NCI-H774 (cell line): ENCODE results near the gene RABEPK.
"Not testable (repeated sequence)": the region's sequence is repeated elsewhere in the genome, so short reads cannot be mapped to it uniquely, and the experiment has no call there.

Experiments
- DNase-seq: peaks from one replicate; lab custom pipeline; 2025; lab: John Stamatoyannopoulos, UW

Gene RABEPK

GRCh38 chr9:125194466-125194865 is 5.9 kb upstream of the RABEPK start:
- DNase-seq, result not testable (repeated sequence)

- DNase-seq, result not testable (repeated sequence)
Observed at GRCh38 chr9:125195591-125195990, 4.8 kb upstream of the RABEPK start.

- peak; percentile 38 for DNase-seq
Observed at GRCh38 chr9:125202846-125203618, 2.7 kb downstream of the RABEPK start.

GRCh38 chr9:125204477-125204876 is 4.1 kb downstream of the RABEPK start:
- DNase-seq, result no peak

- DNase-seq, result no peak
Observed at GRCh38 chr9:125214186-125214585, 13.8 kb downstream of the RABEPK start.

GRCh38 chr9:125218621-125219020 is 18.3 kb downstream of the RABEPK start:
- DNase-seq, result no peak

- DNase-seq, result not testable (repeated sequence)
Observed at GRCh38 chr9:125224858-125225257, 24.5 kb downstream of the RABEPK start.

GRCh38 chr9:125227761-125228160 is 27.4 kb downstream of the RABEPK start:
- DNase-seq, result no peak

GRCh38 chr9:125233678-125234077 is 33.3 kb downstream of the RABEPK start:
- DNase-seq, result no peak

- DNase-seq, result not testable (repeated sequence)
Observed at GRCh38 chr9:125234099-125234498, 33.8 kb downstream of the RABEPK start.

- DNase-seq, result no peak
Observed at GRCh38 chr9:125235804-125236519, 35.6 kb downstream of the RABEPK start.

- DNase-seq, result not testable (repeated sequence)
Observed at GRCh38 chr9:125236520-125237159, 36.3 kb downstream of the RABEPK start.

- no peak for DNase-seq
Observed at GRCh38 chr9:125238127-125238914, 38.0 kb downstream of the RABEPK start.

- no peak for DNase-seq
Observed at GRCh38 chr9:125238915-125239446, 38.6 kb downstream of the RABEPK start.

- no peak for DNase-seq
Observed at GRCh38 chr9:125239631-125240597, 39.6 kb downstream of the RABEPK start.

- DNase-seq, result peak; percentile 29
Observed at GRCh38 chr9:125240649-125240999, 40.3 kb downstream of the RABEPK start.

GRCh38 chr9:125241000-125241862 is 40.9 kb downstream of the RABEPK start, which contains the start of gene HSPA5:
HSPA5 (minus strand) TSS chr9:125241343; CDS start chr9:125241126, 217 bp downstream.
- peak; percentile 100 for DNase-seq

GRCh38 chr9:125241863-125242739 is 41.8 kb downstream of the RABEPK start:
- no peak for DNase-seq
